ENCODE measurements around the gene TMEM127.

- TF ChIP-seq POLR2AphosphoS5 (IDR thresholded peaks at IDR 0.05) (peak in 2 of 3 donors; percentile 46 to 52), CTCF (IDR thresholded peaks at IDR 0.05) (no peak), EP300 (IDR thresholded peaks at IDR 0.05) (no peak)
These were observed 23.7 kb downstream of the TMEM127 start for GRCh38 chr2:96241900-96242611.
